Tibial nerve (tissue), 4 donors: Measurements from ENCODE around the gene PTGES3L. TPM values are rescaled to one million over a fixed set of nuclear protein-coding genes. Genes with fewer than 3 reads are reported as not detected.
"Not testable (repeated sequence)": the region's sequence is repeated elsewhere in the genome, so short reads cannot be mapped to it uniquely, and the experiment has no call there.

ENCODE experiments used
- DNase-seq, 2 donors: peaks; one replicate each; pipeline ENCODE4 v3.0.0-alpha.2; 2019; ENCODE audit warnings: low spot score in 2 of 2
- H3K27ac ChIP-seq, 4 donors: fragments of 200-600 bp; sonication (generic) in 3 of 4; one replicate each; pipeline ENCODE4 v1.5.1; 2017 to 2019; ENCODE audit warnings: mild to moderate bottlenecking in 1 of 4
- H3K27me3 ChIP-seq, 2 donors: fragments of 200-600 bp; sonication (generic) in 1 of 2; one replicate each; pipeline versions ENCODE4 v1.5.1 to v1.6.0; 2017 to 2019
- H3K36me3 ChIP-seq, 3 donors: fragments of 200-600 bp; sonication (generic); one replicate each; pipeline ENCODE4 v1.5.1; 2018 to 2019
- H3K4me1 ChIP-seq, 4 donors: fragments of 200-600 bp; sonication (generic) in 3 of 4; one replicate each; pipeline ENCODE4 v1.5.1; 2017 to 2019
- H3K4me3 ChIP-seq, 4 donors: fragments of 200-600 bp; sonication (generic) in 3 of 4; one replicate each; pipeline ENCODE4 v1.5.1; 2017 to 2019; ENCODE audit warnings: mild to moderate bottlenecking in 1 of 4, moderate library complexity in 1 of 4
- H3K9me3 ChIP-seq, 4 donors: fragments of 200-600 bp; sonication (generic) in 3 of 4; one replicate each; pipeline ENCODE4 v1.5.1; 2017 to 2019
- CTCF ChIP-seq, 5 experiments: fragments of 200-600 bp in 3 of 5; fragments of 450-650 bp in 2 of 5; sonication (generic) in 3 of 5; IDR thresholded peaks; one replicate each; pipeline ENCODE4 v1.5.1; 2016 to 2019; ENCODE audit warnings: antibody characterized with exemption in 5 of 5, mild to moderate bottlenecking in 3 of 5, moderate library complexity in 2 of 5
- EP300 ChIP-seq, 2 donors: sonication (generic); formaldehyde crosslinking; IDR thresholded peaks; one replicate each; pipeline ENCODE4 v1.6.1; 2017; ENCODE audit warnings: antibody characterized with exemption in 2 of 2, mild to moderate bottlenecking in 1 of 2
- POLR2A ChIP-seq, 2 donors: fragments of 450-650 bp; IDR thresholded peaks; one replicate each; pipeline ENCODE4 v1.6.1; 2017; ENCODE audit warnings: antibody characterized with exemption in 2 of 2, mild to moderate bottlenecking in 2 of 2, moderate library complexity in 2 of 2
- WGBS, 2 donors: methylation state at CpG; one replicate each; pipeline ENCODE4 v1.1.5; 2018; 5-methylcytosine and 5-hydroxymethylcytosine counted together
- total RNA-seq, 4 donors: library from RNA; depleted of rRNA; stranded (reverse); fragments of >200 nt; gene quantifications; one replicate each; pipeline ENCODE4 v1.1.0, GENCODE V29; 2016

Gene PTGES3L
- total RNA-seq, 4 donors from 2014 or later, result not detected

DNA sequence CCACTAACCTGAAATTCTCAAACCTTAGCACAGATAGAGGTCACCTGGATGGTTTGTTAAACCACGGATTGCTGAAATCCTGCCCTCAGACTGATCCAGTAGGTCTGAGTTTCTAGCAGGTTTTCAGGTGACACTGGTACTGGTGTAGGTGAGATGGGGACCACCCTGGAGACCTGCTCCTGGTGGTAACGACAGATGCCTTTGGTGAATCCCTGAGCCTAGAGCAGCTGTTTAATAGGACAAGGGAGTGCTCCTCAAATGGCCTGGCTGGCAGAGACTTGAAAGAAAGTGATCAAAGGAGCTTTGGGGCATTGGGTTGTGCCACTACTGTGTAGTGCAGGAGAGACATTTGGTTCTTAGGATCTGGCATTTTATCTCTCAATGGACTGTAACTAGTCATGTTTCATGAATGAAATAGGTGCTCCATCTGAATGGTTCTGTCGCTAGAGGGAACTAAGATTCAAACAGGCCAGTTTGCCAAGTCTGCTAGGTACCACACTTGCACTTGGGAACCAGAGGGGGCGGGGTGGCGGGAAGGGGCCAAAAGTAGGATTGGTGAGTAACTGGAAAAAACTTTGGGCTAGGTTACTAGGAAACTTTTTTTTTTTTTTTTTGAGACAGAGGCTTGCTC, 23.8 kb upstream of the PTGES3L start:
- WGBS, 2 donors, result 84 to 89% methylated on average over 5 of the region's 5 CpGs
- no peaks in the 10 kb centered on the region for H3K27me3 ChIP-seq
- TF ChIP-seq EP300 (IDR thresholded peaks at IDR 0.05) (no peak), POLR2A (IDR thresholded peaks at IDR 0.05) (no peak), CTCF (IDR thresholded peaks at IDR 0.05) (no peak)
- no peak for DNase-seq
- H3K4me1 ChIP-seq, result peaks cover 0 to 43% (median 21%) of the 10 kb centered on the region in 4 donors
- H3K27ac ChIP-seq, result no peak overlapping the region
- no peak overlapping the region for H3K4me3 ChIP-seq
- H3K36me3 ChIP-seq, result peaks cover 0 to 51% (median 26%) of the 10 kb centered on the region in 3 donors
- no peaks in the 10 kb centered on the region for H3K9me3 ChIP-seq

DNA sequence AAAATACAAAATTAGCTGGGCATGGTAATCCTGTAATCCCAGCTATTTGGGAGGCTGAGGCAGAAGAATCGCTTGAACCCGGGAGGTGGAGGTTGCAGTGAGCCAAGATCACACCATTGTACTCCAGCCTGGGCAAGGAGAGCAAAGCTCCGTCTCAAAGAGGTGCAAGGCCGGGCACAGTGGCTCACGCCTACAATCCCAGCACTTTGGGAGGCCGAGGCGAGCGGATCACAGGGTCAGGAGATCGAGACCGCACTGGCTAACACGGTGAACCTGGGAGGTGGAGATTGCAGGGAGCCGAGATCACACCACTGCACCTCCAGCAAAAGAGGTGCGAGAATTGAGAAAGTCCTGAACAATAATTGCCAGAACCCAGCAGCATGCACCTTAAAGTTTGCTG, 21.0 kb upstream of the PTGES3L start:
- H3K36me3 ChIP-seq, result peaks cover 0 to 51% (median 26%) of the 10 kb centered on the region in 3 donors
- not testable (repeated sequence) for H3K27ac ChIP-seq
- WGBS, 2 donors, result 91 to 92% methylated on average over 13 of the region's 13 CpGs

DNA sequence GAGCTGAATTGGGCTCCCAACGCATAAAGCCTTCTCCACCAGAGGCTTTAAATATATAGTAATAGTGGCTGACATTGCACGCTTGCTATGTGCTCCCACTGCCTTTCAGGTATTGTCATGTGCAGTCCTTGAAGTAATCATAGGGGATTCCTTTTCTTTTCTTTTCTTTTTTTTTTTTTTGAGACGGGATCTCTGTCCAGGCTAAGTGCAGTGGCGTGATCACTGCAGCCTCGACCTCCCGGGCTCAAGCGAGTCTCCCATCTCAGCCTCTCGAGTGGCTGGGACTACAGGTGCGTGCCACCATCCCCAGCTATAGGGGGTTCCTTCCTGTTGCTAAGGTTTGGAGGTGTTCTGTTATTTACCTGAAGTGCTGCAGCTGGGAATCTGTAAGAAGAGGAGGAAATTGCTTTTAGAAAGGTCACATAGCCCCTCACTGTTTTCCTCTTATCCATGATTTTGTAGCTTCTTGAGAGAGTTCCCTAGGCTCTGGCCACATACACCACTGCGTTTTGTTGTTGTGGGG, 19.2 kb upstream of the PTGES3L start:
- 15 to 19% methylated on average over 10 of the region's 10 CpGs for WGBS, 2 donors
- H3K27me3 ChIP-seq, result no peaks in the 10 kb centered on the region
- peaks cover 0 to 49% (median 26%) of the 10 kb centered on the region in 3 donors for H3K36me3 ChIP-seq
- TF ChIP-seq POLR2A (IDR thresholded peaks at IDR 0.05) (no peak), EP300 (IDR thresholded peaks at IDR 0.05) (no peak), CTCF (IDR thresholded peaks at IDR 0.05) (no peak)
- no peak for DNase-seq
- no peaks in the 10 kb centered on the region for H3K9me3 ChIP-seq
- H3K27ac ChIP-seq, result peak overlapping the region; percentile 40 to 91 (median 88)
- H3K4me3 ChIP-seq, result peak overlapping the region; percentile 51 to 79 (median 72)
- H3K4me1 ChIP-seq, result peaks cover 0 to 35% (median 15%) of the 10 kb centered on the region in 4 donors

More for the DNA sequence above, 21.0 kb upstream of the PTGES3L start:
- H3K4me1 ChIP-seq, result peaks cover 0 to 35% (median 15%) of the 10 kb centered on the region in 4 donors
- not testable (repeated sequence) for H3K9me3 ChIP-seq, H3K4me3 ChIP-seq, H3K27me3 ChIP-seq, DNase-seq

DNA sequence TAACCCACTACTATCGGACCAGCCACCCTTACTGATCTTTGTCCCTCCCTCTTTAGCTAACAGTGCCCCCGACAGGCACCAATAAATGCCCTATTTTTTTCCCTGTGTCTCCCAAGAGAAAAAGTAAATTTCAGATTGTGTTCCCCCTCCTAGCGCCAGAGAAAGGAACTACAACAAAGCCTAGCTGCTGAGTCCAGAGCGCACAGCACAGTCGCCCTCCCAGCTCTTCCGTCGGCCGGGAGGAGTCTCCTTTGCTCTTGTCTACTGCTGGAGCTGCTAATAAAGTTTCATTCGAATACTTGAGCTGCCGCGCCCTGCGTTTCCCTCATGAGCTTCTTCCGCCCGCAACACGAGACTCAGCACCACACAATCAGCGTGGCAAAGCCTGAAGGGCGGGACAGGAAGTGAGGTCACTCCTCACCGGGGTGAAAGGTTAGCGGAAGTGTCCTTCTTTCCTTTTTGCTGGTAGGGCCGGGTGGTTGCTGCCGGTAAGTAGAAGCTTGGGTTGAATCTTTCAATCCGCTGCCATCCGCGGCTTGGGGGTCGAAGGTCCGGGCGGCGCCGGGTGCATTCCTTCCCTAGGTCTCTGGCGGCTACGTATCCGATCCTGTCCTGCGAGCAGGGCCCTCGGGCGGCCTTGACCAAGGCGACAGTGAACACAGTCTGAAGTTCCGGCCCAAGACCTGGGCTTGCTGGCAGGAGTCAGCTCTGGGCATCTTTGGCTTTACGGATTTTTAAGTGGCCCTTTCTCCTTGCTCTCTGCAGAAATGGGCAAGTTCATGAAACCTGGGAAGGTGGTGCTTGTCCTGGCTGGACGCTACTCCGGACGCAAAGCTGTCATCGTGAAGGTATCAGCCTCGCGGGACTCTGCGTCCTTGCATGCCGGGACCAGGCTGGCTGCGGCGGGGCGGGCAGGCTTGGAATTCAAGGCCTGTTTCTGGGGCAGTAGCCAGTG, 18.4 kb upstream of the PTGES3L start, which contains the start of gene RPL27:
Gene RPL27 (plus strand): TSS at position 436 of the 955 bp plus-strand sequence. CDS start 332 bp downstream, at position 768.
- TF ChIP-seq POLR2A (IDR thresholded peaks at IDR 0.05) (peak; percentile 58 to 90), CTCF (IDR thresholded peaks at IDR 0.05) (peak; percentile 87 to 97 (median 92)), EP300 (IDR thresholded peaks at IDR 0.05) (peak; percentile 98 to 99)
- Histone ChIP-seq H3K27me3 (no peaks in the 10 kb centered on the region), H3K27ac (peak within 1 kb of the TSS; percentile 67 to 91 (median 88)), H3K9me3 (no peaks in the 10 kb centered on the region), H3K4me3 (peak within 1 kb of the TSS; percentile 51 to 79 (median 72)), H3K36me3 (peaks cover 0 to 47% (median 21%) of the 10 kb centered on the region in 3 donors), H3K4me1 (peaks cover 0 to 35% (median 15%) of the 10 kb centered on the region in 4 donors)
- 0 to 1% methylated on average over 42 to 49 of the region's 49 CpGs for WGBS, 2 donors
- peak; percentile 97 to 98 for DNase-seq

GRCh38 chr17:42997390-42997983, 17.6 kb upstream of the PTGES3L start:
- DNase-seq, result no peak
- no peaks in the 10 kb centered on the region for H3K27me3 ChIP-seq
- H3K36me3 ChIP-seq, result peaks cover 0 to 47% (median 15%) of the 10 kb centered on the region in 3 donors
- TF ChIP-seq CTCF (IDR thresholded peaks at IDR 0.05), result no peak
- no peak for TF ChIP-seq POLR2A (IDR thresholded peaks at IDR 0.05)
- no peak for TF ChIP-seq EP300 (IDR thresholded peaks at IDR 0.05)
- H3K4me3 ChIP-seq, result peak overlapping the region in 3 of 4 donors; percentile 51 to 74 (median 71)
- 18 to 33% methylated on average over 5 of the region's 5 CpGs for WGBS, 2 donors
- peaks cover 0 to 35% (median 15%) of the 10 kb centered on the region in 4 donors for H3K4me1 ChIP-seq
- H3K9me3 ChIP-seq, result no peaks in the 10 kb centered on the region
- peak overlapping the region; percentile 67 to 91 (median 84) for H3K27ac ChIP-seq

GRCh38 chr17:42993913-42994312, 14.0 kb upstream of the PTGES3L start:
- H3K27ac ChIP-seq, H3K4me1 ChIP-seq, H3K9me3 ChIP-seq, H3K4me3 ChIP-seq, DNase-seq, H3K27me3 ChIP-seq: not testable (repeated sequence)
- whole genome bisulfite sequencing, 2 donors, result 79 to 85% methylated on average over 10 of the region's 10 CpGs
- H3K36me3 ChIP-seq, result peaks cover 7 to 55% (median 19%) of the 10 kb centered on the region in 3 donors
